Mammary epithelial cell (primary cell): ENCODE results near the gene LGR4.

ENCODE experiments used
- CTCF ChIP-seq, 2 donors: IDR thresholded peaks in 1 of 2; conservative IDR thresholded peaks in 1 of 2; 2 replicates each; pipeline ENCODE4 v1.5.1; 2011 to 2012; ENCODE audit warnings: inconsistent platforms in 2 of 2, low read length in 2 of 2, mild to moderate bottlenecking in 2 of 2, control low read depth in 1 of 2, low read depth in 1 of 2; ENCODE audit not compliant: insufficient read depth in 1 of 2; ENCODE audit errors: extremely low read depth in 1 of 2
- EZH2 ChIP-seq: IDR thresholded peaks from 2 replicates; pipeline ENCODE4 v1.6.1; 2012; ENCODE audit warnings: low read length, inconsistent platforms, borderline replicate concordance

- TF ChIP-seq EZH2 (no peak), CTCF (conservative IDR thresholded peaks at IDR 0.05 in 1 of 2, IDR thresholded peaks at IDR 0.05 in 1 of 2; ENCODE audit: extremely low read depth in 1 of 2, insufficient read depth in 1 of 2, low read depth in 1 of 2, low read length in 2 of 2) (no peak)
Measured at GRCh38 chr11:27514558-27514957, 42.0 kb upstream of the LGR4 start.
